H9 (cell line): ENCODE data around the gene TTLL1. TPM values are rescaled to one million over a fixed set of nuclear protein-coding genes. Genes with fewer than 3 reads are reported as not detected.

Experiments used
- DNase-seq: peaks from one replicate; pipeline ENCODE4 v3.0.0-alpha.2; 2017
- H2AFZ ChIP-seq: one replicate; pipeline ENCODE4 v1.6.1; 2013; ENCODE audit warnings: mild to moderate bottlenecking, low read length, control low read depth, moderate library complexity
- H2AK5ac ChIP-seq: 2 replicates; pipeline ENCODE4 v1.6.1; 2013; ENCODE audit warnings: low read length, control low read depth, mixed read lengths; ENCODE audit not compliant: insufficient read length
- H2BK120ac ChIP-seq: one replicate; pipeline ENCODE4 v1.6.1; 2013; ENCODE audit warnings: low read depth, mild to moderate bottlenecking, low read length, control low read depth, inconsistent platforms; ENCODE audit not compliant: poor library complexity, severe bottlenecking
- H2BK12ac ChIP-seq: 2 replicates; pipeline ENCODE4 v1.6.1; 2013; ENCODE audit warnings: low read length, control low read depth, mixed read lengths, low read depth; ENCODE audit not compliant: insufficient read length
- H2BK15ac ChIP-seq: 2 replicates; pipeline ENCODE4 v1.6.1; 2013; ENCODE audit warnings: low read depth, low read length, control low read depth
- H2BK20ac ChIP-seq: one replicate; pipeline ENCODE4 v1.6.1; 2013; ENCODE audit warnings: low read depth, mild to moderate bottlenecking, low read length, control low read depth, inconsistent platforms; ENCODE audit not compliant: poor library complexity, severe bottlenecking
- H2BK5ac ChIP-seq: 2 replicates; pipeline ENCODE4 v1.6.1; 2013; ENCODE audit warnings: low read length, control low read depth, mixed read lengths; ENCODE audit not compliant: insufficient read length
- H3K14ac ChIP-seq: 2 replicates; pipeline ENCODE4 v1.6.1; 2013; ENCODE audit warnings: low read length, control low read depth; ENCODE audit not compliant: insufficient read depth
- H3K18ac ChIP-seq: 2 replicates; pipeline ENCODE4 v1.6.1; 2013; ENCODE audit warnings: low read depth, mild to moderate bottlenecking, mixed read lengths, low read length, control low read depth; ENCODE audit not compliant: insufficient read length
- H3K23ac ChIP-seq: 2 replicates; pipeline ENCODE4 v1.6.1; 2013; ENCODE audit warnings: low read length, control low read depth, mixed read lengths, low read depth; ENCODE audit not compliant: insufficient read length
- H3K23me2 ChIP-seq: 2 replicates; pipeline ENCODE4 v1.6.1; 2013; ENCODE audit warnings: low read depth, mild to moderate bottlenecking, mixed read lengths, low read length, control low read depth; ENCODE audit not compliant: insufficient read length, poor library complexity, severe bottlenecking
- H3K27ac ChIP-seq: 2 replicates; pipeline ENCODE4 v1.5.1; 2013; ENCODE audit warnings: low read length, control low read depth, mixed read lengths, low read depth; ENCODE audit not compliant: insufficient read length
- H3K27me3 ChIP-seq: 2 replicates; pipeline ENCODE4 v1.6.1; 2013; ENCODE audit warnings: low read length, control low read depth, inconsistent platforms; ENCODE audit not compliant: insufficient read depth
- H3K4ac ChIP-seq: 2 replicates; pipeline ENCODE4 v1.6.1; 2013; ENCODE audit warnings: low read depth, mild to moderate bottlenecking, control low read depth, inconsistent platforms, low read length, moderate library complexity
- H3K4me1 ChIP-seq: 2 replicates; pipeline ENCODE4 v1.6.1; 2013; ENCODE audit warnings: low read length, control low read depth, inconsistent platforms; ENCODE audit not compliant: insufficient read depth
- H3K4me2 ChIP-seq: 2 replicates; pipeline ENCODE4 v1.6.1; 2013; ENCODE audit warnings: low read length, control low read depth, mixed read lengths; ENCODE audit not compliant: insufficient read length, insufficient read depth
- H3K56ac ChIP-seq: 2 replicates; pipeline ENCODE4 v1.6.1; 2013; ENCODE audit warnings: low read depth, mild to moderate bottlenecking, mixed read lengths, low read length, control low read depth; ENCODE audit not compliant: insufficient read length
- H3K79me1 ChIP-seq: 2 replicates; pipeline ENCODE4 v1.6.1; 2013; ENCODE audit warnings: low read depth, mild to moderate bottlenecking, moderate library complexity, low read length, control low read depth, inconsistent platforms; ENCODE audit not compliant: insufficient read depth, poor library complexity, severe bottlenecking
- H3K79me2 ChIP-seq: 2 replicates; pipeline ENCODE4 v1.6.1; 2013; ENCODE audit warnings: low read length, control low read depth, inconsistent platforms; ENCODE audit not compliant: insufficient read depth
- H3K9ac ChIP-seq: 2 replicates; pipeline ENCODE4 v1.6.1; 2013; ENCODE audit warnings: low read length, control low read depth, mixed read lengths; ENCODE audit not compliant: insufficient read length; ENCODE audit errors: extremely low read depth
- H3K9me3 ChIP-seq: one replicate; pipeline ENCODE4 v1.6.1; 2013; ENCODE audit warnings: low read depth, low read length, inconsistent platforms; ENCODE audit not compliant: control insufficient read depth
- H3T11ph ChIP-seq: one replicate; pipeline ENCODE4 v1.6.1; 2013; ENCODE audit warnings: mild to moderate bottlenecking, low read length, control low read depth, inconsistent platforms
- H4K20me1 ChIP-seq: one replicate; pipeline ENCODE4 v1.6.1; 2013; ENCODE audit not compliant: control insufficient read depth, insufficient read length, insufficient read depth
- H4K5ac ChIP-seq: 2 replicates; pipeline ENCODE4 v1.6.1; 2013; ENCODE audit warnings: low read depth, mild to moderate bottlenecking, mixed read lengths, low read length, control low read depth; ENCODE audit not compliant: insufficient read length
- H4K8ac ChIP-seq: replicated peaks from 2 replicates; pipeline ENCODE4 v1.6.1; 2013; ENCODE audit warnings: low read length, control low read depth, mixed read lengths, low read depth; ENCODE audit not compliant: insufficient read length
- H4K91ac ChIP-seq: 2 replicates; pipeline ENCODE4 v1.6.1; 2013; ENCODE audit warnings: low read depth, mild to moderate bottlenecking, moderate library complexity, mixed read lengths, low read length, control low read depth; ENCODE audit not compliant: insufficient read length
- H3K27ac Mint-ChIP-seq, 3 experiments: 2 replicates in 2 of 3; 3 replicates in 1 of 3; pipeline ENCODE4 v1.8.0; 2020 to 2021; ENCODE audit warnings: mixed read lengths in 3 of 3, mild to moderate bottlenecking in 1 of 3, moderate library complexity in 1 of 3
- H3K27me3 Mint-ChIP-seq: 2 replicates; pipeline ENCODE4 v1.8.0; 2021; ENCODE audit warnings: low read depth, mild to moderate bottlenecking, moderate library complexity, mixed read lengths
- H3K36me3 Mint-ChIP-seq, 3 experiments: 2 replicates in 2 of 3; 3 replicates in 1 of 3; pipeline ENCODE4 v1.8.0; 2020 to 2021; ENCODE audit warnings: low read depth in 3 of 3, mixed read lengths in 3 of 3; ENCODE audit not compliant: insufficient read depth in 1 of 3
- H3K4me1 Mint-ChIP-seq, 2 experiments: 2 replicates each; pipeline ENCODE4 v1.8.0; 2020; ENCODE audit warnings: mixed read lengths in 2 of 2
- H3K4me3 Mint-ChIP-seq, 2 experiments: 2 replicates in 1 of 2; 3 replicates in 1 of 2; pipeline ENCODE4 v1.8.0; 2020 to 2021; ENCODE audit warnings: mild to moderate bottlenecking in 2 of 2, mixed read lengths in 2 of 2, moderate library complexity in 1 of 2
- H3K9me3 Mint-ChIP-seq, 2 experiments: 2 replicates in 1 of 2; 3 replicates in 1 of 2; pipeline ENCODE4 v1.8.0; 2020; ENCODE audit warnings: mild to moderate bottlenecking in 2 of 2, mixed read lengths in 2 of 2, moderate library complexity in 1 of 2
- CTCF ChIP-seq: fragments of 200-600 bp; sonication (generic); conservative IDR thresholded peaks from 3 replicates; pipeline ENCODE4 v1.8.0; 2021; ENCODE audit warnings: antibody characterized with exemption, mild to moderate bottlenecking
- WGBS: extraction: QIAGEN DNeasy Blood & Tissue Kit; methylation state at CpG from one replicate; pipeline ENCODE4 v1.1.7; 2013; ENCODE audit warnings: missing lambda C conversion rate, low lambda C conversion rate, mixed read lengths; ENCODE audit not compliant: insufficient read length; ENCODE audit errors: extremely low coverage; 5-methylcytosine and 5-hydroxymethylcytosine counted together
- total RNA-seq: library from RNA; stranded (reverse); gene quantifications from 2 replicates; pipeline ENCODE4 v1.2.1, GENCODE V29; 2021

Gene TTLL1
- total RNA-seq, 1 experiment from 2014 or later, result 4.1 TPM

DNA sequence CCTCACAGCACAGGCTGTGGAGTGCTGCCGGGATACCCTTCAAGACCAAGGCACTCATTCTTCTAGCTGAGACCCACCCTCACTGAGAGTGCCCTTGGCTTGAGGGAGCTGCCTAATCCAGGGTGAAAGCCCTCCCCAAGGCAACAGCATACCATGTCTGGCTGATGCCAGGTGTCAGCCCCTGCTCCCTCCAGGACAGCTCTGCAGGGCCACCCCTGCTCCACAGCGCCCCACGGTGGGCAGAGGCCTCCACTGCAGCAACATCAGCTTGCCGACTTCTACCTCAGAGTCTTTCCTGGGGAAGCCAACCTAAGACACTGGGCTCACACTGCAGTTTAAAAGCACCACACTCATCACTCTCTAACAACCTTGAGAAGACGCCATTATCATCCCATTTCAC lies 29.0 kb downstream of the TTLL1 start:
- Histone ChIP-seq H3K4me1 (no peaks in the 10 kb centered on the region), H3K14ac (no peak overlapping the region), H3K79me1 (no peaks in the 10 kb centered on the region), H2BK15ac (no peak overlapping the region), H2AK5ac (no peak overlapping the region), H3K56ac (no peak overlapping the region), H2BK12ac (no peak overlapping the region), H3K9ac (no peak overlapping the region), H3K27me3 (no peaks in the 10 kb centered on the region), H3K4ac (no peak overlapping the region), H2BK120ac (no peak overlapping the region), H3K79me2 (no peaks in the 10 kb centered on the region), H3K4me2 (no peak overlapping the region), H3K9me3 (no peaks in the 10 kb centered on the region), H3K23me2 (no peaks in the 10 kb centered on the region), H3T11ph (no peak overlapping the region), H3K27ac (no peak overlapping the region), H2AFZ (no peak overlapping the region), H3K18ac (no peak overlapping the region), H4K91ac (no peak overlapping the region), H2BK5ac (no peak overlapping the region), H3K23ac (no peak overlapping the region), H4K20me1 (no peaks in the 10 kb centered on the region), H2BK20ac (no peak overlapping the region), H4K5ac (no peak overlapping the region), H4K8ac (no peak overlapping the region)
- peak; percentile 98 for TF ChIP-seq CTCF
- WGBS, result no CpG with 5 or more reads among the region's 5 CpGs
- Mint-ChIP-seq H3K36me3 (peaks cover 0 to 14% (median 0%) of the 10 kb centered on the region in 3 experiments; a peak in 3 of 7 replicates), H3K27me3 (no peaks in the 10 kb centered on the region), H3K4me1 (peaks cover 0 to 7% of the 10 kb centered on the region in 2 experiments; a peak in 1 of 4 replicates), H3K27ac (peak overlapping the region in 1 of 3 experiments; percentile 64; a peak in 1 of 7 replicates), H3K9me3 (no peaks in the 10 kb centered on the region), H3K4me3 (no peak overlapping the region)
- DNase-seq, result peak; percentile 86
